K562 (cell line): ENCODE data around the gene WDR18. TPM values are rescaled to one million over a fixed set of nuclear protein-coding genes. Genes with fewer than 3 reads are reported as not detected.

Experiments used
- ATF1 ChIP-seq, 2 experiments: fragments of 450-650 bp in 1 of 2; IDR thresholded peaks; 2 replicates each; pipeline ENCODE4 v1.6.1; 2016; ENCODE audit warnings: missing compliant biosample characterization in 1 of 2, missing genetic modification characterization in 1 of 2
- CBX3 ChIP-seq, 2 experiments: IDR thresholded peaks; 1 replicate in 1 of 2; 2 replicates in 1 of 2; pipeline ENCODE4 v1.6.1; 2012; ENCODE audit warnings: inconsistent platforms in 2 of 2, low read length in 2 of 2, borderline replicate concordance in 1 of 2, control low read depth in 1 of 2
- CREM ChIP-seq: IDR thresholded peaks from 2 replicates; pipeline ENCODE4 v1.6.1; 2014; ENCODE audit warnings: antibody characterized with exemption, low read depth
- E2F1 ChIP-seq: sonication (generic); formaldehyde crosslinking; IDR thresholded peaks from 2 replicates; pipeline ENCODE4 v1.8.1; 2023; ENCODE audit warnings: mild to moderate bottlenecking, missing genetic modification reagents, moderate library complexity
- EGR1 ChIP-seq: fragments of 450-650 bp; conservative IDR thresholded peaks from 2 replicates; pipeline ENCODE4 v1.6.1; 2017; ENCODE audit warnings: mild to moderate bottlenecking
- ETV5 ChIP-seq: sonication (generic); formaldehyde crosslinking; IDR thresholded peaks from 2 replicates; pipeline ENCODE4 v1.4.0; 2020; ENCODE audit warnings: low read depth, mild to moderate bottlenecking, missing genetic modification reagents
- FOXJ2 ChIP-seq: fragments of 200-800 bp; sonication (Bioruptor generic); IDR thresholded peaks from 2 replicates; pipeline ENCODE4 v1.6.1; 2016; ENCODE audit warnings: missing genetic modification characterization, missing compliant biosample characterization
- FOXP4 ChIP-seq: sonication (generic); formaldehyde crosslinking; IDR thresholded peaks from 2 replicates; pipeline ENCODE4 v1.8.0; 2022; ENCODE audit warnings: mild to moderate bottlenecking, missing genetic modification reagents, borderline replicate concordance
- FUS ChIP-seq: fragments of 200-400 bp; formaldehyde crosslinking; optimal IDR thresholded peaks from 2 replicates; pipeline ENCODE3; 2017; ENCODE audit warnings: low read depth, low read length
- MAFK ChIP-seq: IDR thresholded peaks from 2 replicates; pipeline ENCODE4 v1.6.1; 2011; ENCODE audit warnings: low read length, improper control_type of control experiment
- PKNOX1 ChIP-seq: fragments of 450-650 bp; IDR thresholded peaks from 2 replicates; pipeline ENCODE4 v1.6.1; 2016
- PPARD ChIP-seq: fragments of 250-450 bp; sonication (Bioruptor Pico); IDR thresholded peaks from 2 replicates; pipeline ENCODE4 v1.8.0; 2022; ENCODE audit warnings: inconsistent platforms, mild to moderate bottlenecking, moderate library complexity
- PRMT5 ChIP-seq: sonication (generic); formaldehyde crosslinking; IDR thresholded peaks from 2 replicates; pipeline ENCODE4 v1.5.0; 2020; ENCODE audit warnings: missing genetic modification reagents
- PRPF4 ChIP-seq: fragments of 200-400 bp; formaldehyde crosslinking; IDR thresholded peaks from one replicate; pipeline ENCODE4 v1.6.1; 2017; ENCODE audit warnings: low read length, low read depth, mild to moderate bottlenecking; ENCODE audit not compliant: insufficient read depth, poor library complexity, severe bottlenecking
- SIN3A ChIP-seq, 2 experiments: fragments of 150-350 bp in 1 of 2; IDR thresholded peaks; 2 replicates each; pipeline ENCODE4 v1.6.1; 2011 to 2016; ENCODE audit warnings: borderline replicate concordance in 2 of 2, low read depth in 2 of 2, low read length in 2 of 2, mild to moderate bottlenecking in 2 of 2, moderate library complexity in 2 of 2; ENCODE audit not compliant: control insufficient read depth in 1 of 2
- TAF9B ChIP-seq: fragments of 450-650 bp; IDR thresholded peaks from 2 replicates; pipeline ENCODE4 v1.6.1; 2018; ENCODE audit warnings: mild to moderate bottlenecking; ENCODE audit not compliant: partially characterized antibody
- VEZF1 ChIP-seq: fragments of 200-800 bp; sonication (Bioruptor generic); IDR thresholded peaks from 2 replicates; pipeline ENCODE4 v1.6.1; 2017; ENCODE audit warnings: missing genetic modification characterization, missing compliant biosample characterization
- ZKSCAN3 ChIP-seq: fragments of 250-450 bp; sonication (Bioruptor Pico); IDR thresholded peaks from 2 replicates; pipeline ENCODE4 v1.4.0; 2020
- ZNF175 ChIP-seq: fragments of 200-800 bp; sonication (Bioruptor generic); IDR thresholded peaks from 2 replicates; pipeline ENCODE4 v1.6.1; 2016; ENCODE audit warnings: low read depth, mild to moderate bottlenecking, missing genetic modification characterization, missing compliant biosample characterization
- ZNF277 ChIP-seq: fragments of 250-450 bp; sonication (Bioruptor Pico); IDR thresholded peaks from 2 replicates; pipeline ENCODE4 v1.8.0; 2022; ENCODE audit warnings: inconsistent platforms, mild to moderate bottlenecking, moderate library complexity, borderline replicate concordance
- polyA plus RNA-seq, 8 experiments: library from polyadenylated mRNA; depleted of rRNA in 4 of 8; stranded (reverse) in 5 of 8; unstranded in 3 of 8; fragments of >200 nt; fragmentation: Nextera tagmentation in 2 of 8; fragmentation: Illumina TruSeq in 1 of 8; extraction: Ambion mirVana in 2 of 8; extraction: Trizol in 1 of 8; gene quantifications; 2 replicates each; pipeline versions ENCODE4 v1.2.1 to v1.2.3, GENCODE V29; 2011 to 2014; ENCODE audit warnings: inconsistent platforms in 1 of 8, missing spikeins in 1 of 8
- total RNA-seq, 7 experiments: library from RNA; depleted of rRNA in 6 of 7; stranded (reverse); fragments of >200 nt in 6 of 7; fragmentation: Illumina TruSeq in 2 of 7; extraction: Trizol in 2 of 7; gene quantifications; 2 replicates each; pipeline versions ENCODE4 v1.2.1 to v1.2.3, GENCODE V29; 2011 to 2021; ENCODE audit warnings: low replicate concordance in 1 of 7

The WDR18 gene
- total and polyA plus RNA-seq, 9 of the 15 experiments (the other 6 are each of a cell fraction or from before 2014, with no cell fraction given) = 0.65 to 181 (median 30.1) TPM

GRCh38 chr19:952680-953444, 31.3 kb upstream of the WDR18 start (continued):
- TF ChIP-seq E2F1 (CRISPR knock-in tag) = no peak
- TF ChIP-seq PKNOX1 = no peak
- no peak for TF ChIP-seq PRPF4
- no peak for TF ChIP-seq ATF1 (CRISPR knock-in tag; IDR thresholded peaks at IDR 0.05)
- TF ChIP-seq ATF1 (tag; IDR thresholded peaks at IDR 0.05) = no peak
- TF ChIP-seq FUS = no peak
- no peak for TF ChIP-seq ZNF277
- no peak for TF ChIP-seq PPARD (CRISPR knock-in tag)
- TF ChIP-seq TAF9B = no peak
- no peak for TF ChIP-seq MAFK
- TF ChIP-seq FOXP4 = no peak
- TF ChIP-seq EGR1 = no peak
- TF ChIP-seq CREM = peak; percentile 33; the same call in 1 of the 2 replicates
- TF ChIP-seq CBX3 (IDR thresholded peaks at IDR 0.05; ENCODE audit: borderline replicate concordance in 1 of 2, low read length in 2 of 2) = no peak
- TF ChIP-seq PRMT5 (CRISPR knock-in tag) = no peak
- TF ChIP-seq VEZF1 (CRISPR knock-in tag) = peak; percentile 94; the same call in 1 of the 2 replicates
- no peak for TF ChIP-seq FOXJ2 (tag)
- TF ChIP-seq ZNF175 (CRISPR knock-in tag) = 0 out of 2 replicates have a peak, but pooled peaks have one; percentile 60
- TF ChIP-seq ZKSCAN3 (CRISPR knock-in tag) = no peak
- no peak for TF ChIP-seq SIN3A (IDR thresholded peaks at IDR 0.05; ENCODE audit: borderline replicate concordance in 2 of 2, control insufficient read depth in 1 of 2, low read depth in 2 of 2, low read length in 2 of 2)
- TF ChIP-seq ETV5 (CRISPR knock-in tag) = no peak
